Nephron (organoid): Measurements from ENCODE around the gene HPRT1.

Source experiments
- H3K27ac Mint-ChIP-seq, 3 experiments: 2 replicates each; pipeline ENCODE4 v1.8.0; 2020; ENCODE audit warnings: mixed read lengths in 3 of 3, mild to moderate bottlenecking in 2 of 3, moderate library complexity in 1 of 3
- H3K27me3 Mint-ChIP-seq: 2 replicates; pipeline ENCODE4 v1.8.0; 2021; ENCODE audit warnings: low read depth, mild to moderate bottlenecking, moderate library complexity, mixed read lengths
- H3K36me3 Mint-ChIP-seq: 2 replicates; pipeline ENCODE4 v1.8.0; 2020; ENCODE audit warnings: low read depth, mixed read lengths
- H3K4me1 Mint-ChIP-seq: 2 replicates; pipeline ENCODE4 v1.8.0; 2020; ENCODE audit warnings: mixed read lengths
- H3K4me3 Mint-ChIP-seq, 3 experiments: 2 replicates each; pipeline ENCODE4 v1.8.0; 2020; ENCODE audit warnings: mild to moderate bottlenecking in 3 of 3, mixed read lengths in 3 of 3, moderate library complexity in 2 of 3
- H3K9me3 Mint-ChIP-seq: 2 replicates; pipeline ENCODE4 v1.8.0; 2020; ENCODE audit warnings: mixed read lengths
- CTCF ChIP-seq, 3 experiments: fragments of 200-600 bp; sonication (generic); IDR thresholded peaks; one replicate each; pipeline ENCODE4 v1.5.0; 2021; ENCODE audit warnings: antibody characterized with exemption in 3 of 3; ENCODE audit not compliant: unreplicated experiment in 3 of 3

HPRT1 gene

GRCh38 chrX:134525086-134525792, 65.3 kb downstream of the HPRT1 start:
- Mint-ChIP-seq H3K27me3 (no peaks in the 10 kb centered on the region), H3K4me1 (peaks cover 10% of the 10 kb centered on the region), H3K9me3 (peaks cover 2% of the 10 kb centered on the region), H3K27ac (peak overlapping the region in 2 of 3 experiments; percentile 19 to 42), H3K4me3 (no peak overlapping the region), H3K36me3 (no peaks in the 10 kb centered on the region)
- no peak for TF ChIP-seq CTCF (IDR thresholded peaks at IDR 0.05; ENCODE audit: unreplicated experiment in 3 of 3)

- peaks cover 5% of the 10 kb centered on the region for H3K9me3 Mint-ChIP-seq
- H3K27ac Mint-ChIP-seq = no peak overlapping the region
- peaks cover 4% of the 10 kb centered on the region for H3K27me3 Mint-ChIP-seq
- no peaks in the 10 kb centered on the region for H3K36me3 Mint-ChIP-seq
- peaks cover 10% of the 10 kb centered on the region for H3K4me1 Mint-ChIP-seq
- no peak for TF ChIP-seq CTCF (IDR thresholded peaks at IDR 0.05; ENCODE audit: unreplicated experiment in 3 of 3)
- no peak overlapping the region for H3K4me3 Mint-ChIP-seq
Observed at GRCh38 chrX:134526399-134526798, 66.4 kb downstream of the HPRT1 start.

- peaks cover 4% of the 10 kb centered on the region for H3K27me3 Mint-ChIP-seq
- TF ChIP-seq CTCF (IDR thresholded peaks at IDR 0.05; ENCODE audit: unreplicated experiment in 3 of 3) = no peak
- no peak overlapping the region for H3K4me3 Mint-ChIP-seq
- H3K27ac Mint-ChIP-seq = peak overlapping the region in 2 of 3 experiments; percentile 15 to 27
- H3K9me3 Mint-ChIP-seq = peaks cover 8% of the 10 kb centered on the region
- no peaks in the 10 kb centered on the region for H3K36me3 Mint-ChIP-seq
- H3K4me1 Mint-ChIP-seq = peaks cover 9% of the 10 kb centered on the region
Observed at GRCh38 chrX:134528960-134529359, 69.0 kb downstream of the HPRT1 start.

GRCh38 chrX:134529481-134529880, 69.5 kb downstream of the HPRT1 start:
- TF ChIP-seq CTCF (IDR thresholded peaks at IDR 0.05; ENCODE audit: unreplicated experiment in 3 of 3) = no peak
- no peaks in the 10 kb centered on the region for H3K36me3 Mint-ChIP-seq

GRCh38 chrX:134530845-134531244, 70.9 kb downstream of the HPRT1 start:
- Mint-ChIP-seq H3K9me3 (peaks cover 8% of the 10 kb centered on the region), H3K4me1 (no peaks in the 10 kb centered on the region), H3K4me3 (no peak overlapping the region), H3K27ac (no peak overlapping the region), H3K36me3 (no peaks in the 10 kb centered on the region), H3K27me3 (peaks cover 4% of the 10 kb centered on the region)
- TF ChIP-seq CTCF (IDR thresholded peaks at IDR 0.05; ENCODE audit: unreplicated experiment in 3 of 3) = no peak

More at GRCh38 chrX:134529481-134529880, 69.5 kb downstream of the HPRT1 start:
- Mint-ChIP-seq H3K4me1 (peaks cover 5% of the 10 kb centered on the region), H3K27me3 (peaks cover 4% of the 10 kb centered on the region), H3K27ac (no peak overlapping the region), H3K9me3 (peaks cover 8% of the 10 kb centered on the region), H3K4me3 (no peak overlapping the region)

- no peak overlapping the region for H3K27ac Mint-ChIP-seq
- H3K36me3 Mint-ChIP-seq = no peaks in the 10 kb centered on the region
- H3K9me3 Mint-ChIP-seq = peaks cover 8% of the 10 kb centered on the region
- peaks cover 4% of the 10 kb centered on the region for H3K27me3 Mint-ChIP-seq
- H3K4me3 Mint-ChIP-seq = no peak overlapping the region
- TF ChIP-seq CTCF (IDR thresholded peaks at IDR 0.05; ENCODE audit: unreplicated experiment in 3 of 3) = no peak
- peaks cover 13% of the 10 kb centered on the region for H3K4me1 Mint-ChIP-seq
Observed at GRCh38 chrX:134533352-134533751, 73.4 kb downstream of the HPRT1 start.
